GM12878 (cell line): ENCODE results near the gene SPATS2L. TPM values are rescaled to one million over a fixed set of nuclear protein-coding genes. Genes with fewer than 3 reads are reported as not detected.

Source experiments
- ATAC-seq: fragments of 200-7000 bp; cut with Tn5 transposase; 3 replicates; pipeline ENCODE4 v1.9.1; 2020; ENCODE audit warnings: mild to moderate bottlenecking, moderate library complexity
- BruUV-seq: library from RNA; stranded (reverse); fragments of 400-500 nt; replicated peaks from 2 replicates; lab custom pipeline; 2021; lab: Mats Ljungman, UMichigan
- CTCF ChIA-PET: fragments of 300-600 bp; sonication (Branson Sonifier 250); formaldehyde crosslinking; extraction: SDS; loops from one replicate; lab custom pipeline; 2021; ENCODE audit warnings: inconsistent platforms; lab: Yijun Ruan, JAX
- POLR2A ChIA-PET: fragments of 350-600 bp; formaldehyde crosslinking; extraction: SDS; loops from one replicate; lab custom pipeline; 2021; ENCODE audit warnings: inconsistent platforms; lab: Charles Lee
- RAD21 ChIA-PET: fragments of 300-600 bp; sonication (Branson Sonifier 250); formaldehyde crosslinking; loops from one replicate; lab custom pipeline; 2023; ENCODE audit warnings: antibody characterized with exemption; ENCODE audit not compliant: unreplicated experiment; lab: Charles Lee
- SMC1A ChIA-PET: fragments of 300-600 bp; sonication (Branson Sonifier 250); formaldehyde crosslinking; loops from one replicate; lab custom pipeline; 2023; ENCODE audit not compliant: unreplicated experiment, uncharacterized antibody; lab: Charles Lee
- DNase-seq: peaks from one replicate; pipeline ENCODE4 v3.0.0-alpha.2; 2011; ENCODE audit warnings: low read depth, low spot score
- FAIRE-seq: peaks from 3 replicates; lab custom pipeline; 2011; peaks lifted over from hg19 to GRCh38; lab: Jason Lieb, UNC
- H2AFZ ChIP-seq: 2 replicates; pipeline ENCODE4 v1.6.0; 2011; ENCODE audit warnings: low read depth, low read length, control low read depth; ENCODE audit not compliant: control insufficient read depth
- H3K27ac ChIP-seq: 2 replicates; pipeline ENCODE4 v1.5.1; 2011; ENCODE audit warnings: control low read depth; ENCODE audit not compliant: control insufficient read depth, insufficient read depth
- H3K27me3 ChIP-seq, 2 experiments: replicated peaks in 1 of 2; 2 replicates each; pipeline versions ENCODE4 v1.6.0 to v1.6.1; 2011; ENCODE audit warnings: low read length in 1 of 2; ENCODE audit not compliant: control insufficient read depth in 2 of 2, insufficient read depth in 2 of 2
- H3K36me3 ChIP-seq, 2 experiments: 2 replicates each; pipeline ENCODE4 v1.5.1; 2011; ENCODE audit warnings: low read length in 1 of 2; ENCODE audit not compliant: control insufficient read depth in 2 of 2, insufficient read depth in 2 of 2
- H3K4me1 ChIP-seq: 2 replicates; pipeline ENCODE4 v1.6.1; 2011; ENCODE audit warnings: mild to moderate bottlenecking, low read length, moderate library complexity, mixed read lengths; ENCODE audit not compliant: control insufficient read depth, insufficient read depth
- H3K4me2 ChIP-seq: 2 replicates; pipeline ENCODE4 v1.6.0; 2011; ENCODE audit warnings: control low read depth; ENCODE audit not compliant: control insufficient read depth, insufficient read depth
- H3K4me3 ChIP-seq: fragments of 200-600 bp; sonication (generic); 2 replicates; pipeline ENCODE4 v1.5.1; 2016
- H3K79me2 ChIP-seq: 2 replicates; pipeline ENCODE4 v1.6.0; 2011; ENCODE audit warnings: low read length; ENCODE audit not compliant: control insufficient read depth, insufficient read depth
- H3K9ac ChIP-seq: 2 replicates; pipeline ENCODE4 v1.8.0; 2011; ENCODE audit warnings: low read length, control low read depth, mixed read lengths; ENCODE audit not compliant: control insufficient read depth, insufficient read depth
- H3K9me3 ChIP-seq: replicated peaks from 3 replicates; pipeline ENCODE4 v1.5.1; 2011; ENCODE audit warnings: mild to moderate bottlenecking, low read length; ENCODE audit not compliant: control insufficient read depth, insufficient read depth
- H4K20me1 ChIP-seq: 2 replicates; pipeline ENCODE4 v1.6.0; 2011; ENCODE audit not compliant: control insufficient read depth, insufficient read depth
- BCL11A ChIP-seq: IDR thresholded peaks from 2 replicates; pipeline ENCODE4 v1.6.1; 2011; ENCODE audit warnings: low read depth, low read length
- CBX5 ChIP-seq: sonication (generic); IDR thresholded peaks from 2 replicates; pipeline ENCODE4 v1.6.1; 2016; ENCODE audit warnings: low read depth, moderate library complexity, mild to moderate bottlenecking, inconsistent platforms
- EZH2 ChIP-seq: IDR thresholded peaks from 2 replicates; pipeline ENCODE4 v1.6.1; 2012; ENCODE audit warnings: low read depth, mild to moderate bottlenecking, control low read depth, inconsistent platforms, low read length, borderline replicate concordance; ENCODE audit not compliant: control insufficient read depth
- FOS ChIP-seq: IDR thresholded peaks from 3 replicates; pipeline ENCODE4 v1.6.1; 2011; ENCODE audit warnings: borderline replicate concordance; ENCODE audit not compliant: insufficient read length; ENCODE audit errors: extremely low read depth
- KDM1A ChIP-seq: fragments of 200-600 bp; sonication (generic); IDR thresholded peaks from 2 replicates; pipeline ENCODE4 v1.6.1; 2016; ENCODE audit warnings: borderline replicate concordance
- MYB ChIP-seq: fragments of 150-350 bp; IDR thresholded peaks from 2 replicates; pipeline ENCODE4 v1.6.1; 2014; ENCODE audit warnings: mild to moderate bottlenecking, low read depth, low read length, borderline replicate concordance
- MYC ChIP-seq: IDR thresholded peaks from 2 replicates; pipeline ENCODE4 v1.6.1; 2011; ENCODE audit warnings: mild to moderate bottlenecking, low read length, moderate library complexity, inconsistent platforms; ENCODE audit not compliant: insufficient read depth, insufficient replicate concordance, insufficient read length, severe bottlenecking
- NFXL1 ChIP-seq: fragments of 450-650 bp; IDR thresholded peaks from 2 replicates; pipeline ENCODE4 v1.6.1; 2017; ENCODE audit warnings: antibody characterized with exemption, mild to moderate bottlenecking, borderline replicate concordance
- SMAD5 ChIP-seq: IDR thresholded peaks from 2 replicates; pipeline ENCODE4 v1.6.1; 2016; ENCODE audit warnings: antibody characterized with exemption, low read depth
- YBX1 ChIP-seq: fragments of 450-650 bp; IDR thresholded peaks from 2 replicates; pipeline ENCODE4 v1.6.1; 2016; ENCODE audit warnings: antibody characterized with exemption
- ZNF24 ChIP-seq: fragments of 450-650 bp; IDR thresholded peaks from 2 replicates; pipeline ENCODE4 v1.6.1; 2017; ENCODE audit warnings: antibody characterized with exemption, mild to moderate bottlenecking
- WGBS: methylation state at CpG from one replicate; pipeline ENCODE4 v1.1.6; 2016; ENCODE audit warnings: low lambda C conversion rate; ENCODE audit not compliant: insufficient replicate concordance, insufficient coverage; ENCODE audit errors: missing lambda C conversion rate; 5-methylcytosine and 5-hydroxymethylcytosine counted together
- in situ Hi-C: fragments of 300-500 bp; cut with MboI; formaldehyde crosslinking; loops from 9 replicates; pipeline ENCODE4 v1.14.3; 2018; ENCODE audit warnings: mixed read lengths
- intact Hi-C: fragments of 100-400 bp; cut with micrococcal nuclease; formaldehyde crosslinking; loops from one replicate; pipeline ENCODE4 v1.14.2; 2022; ENCODE audit not compliant: unreplicated experiment
- polyA plus RNA-seq, 11 experiments: library from polyadenylated mRNA; depleted of rRNA in 4 of 11; unstranded in 6 of 11; stranded (reverse) in 5 of 11; fragments of >200 nt; fragmentation: Nextera tagmentation in 4 of 11; fragmentation: Illumina TruSeq in 1 of 11; extraction: Ambion mirVana in 4 of 11; extraction: Trizol in 1 of 11; gene quantifications; 1 replicate in 1 of 11; 2 replicates in 10 of 11; pipeline versions ENCODE4 v1.2.1 to v1.2.3, GENCODE V29; 2011 to 2016; ENCODE audit warnings: inconsistent platforms in 2 of 11, missing spikeins in 2 of 11, low read depth in 1 of 11
- total RNA-seq, 4 experiments: library from RNA; depleted of rRNA in 3 of 4; stranded (reverse); fragments of >200 nt in 3 of 4; fragmentation: Illumina TruSeq in 1 of 4; extraction: Trizol in 1 of 4; gene quantifications; 2 replicates each; pipeline versions ENCODE4 v1.2.1 to v1.2.3, GENCODE V29; 2013 to 2021
- TF ChIP-seq, protein P1 (sequence below): fragments of 450-650 bp; IDR thresholded peaks from 2 replicates; pipeline ENCODE4 v1.6.1; 2017; ENCODE audit warnings: mild to moderate bottlenecking, moderate library complexity

SPATS2L gene
- total and polyA plus RNA-seq, 10 of the 15 experiments (the other 5 are each of a cell fraction or from before 2014, with no cell fraction given): 5.2 to 30.0 (median 20.1) TPM

DNA sequence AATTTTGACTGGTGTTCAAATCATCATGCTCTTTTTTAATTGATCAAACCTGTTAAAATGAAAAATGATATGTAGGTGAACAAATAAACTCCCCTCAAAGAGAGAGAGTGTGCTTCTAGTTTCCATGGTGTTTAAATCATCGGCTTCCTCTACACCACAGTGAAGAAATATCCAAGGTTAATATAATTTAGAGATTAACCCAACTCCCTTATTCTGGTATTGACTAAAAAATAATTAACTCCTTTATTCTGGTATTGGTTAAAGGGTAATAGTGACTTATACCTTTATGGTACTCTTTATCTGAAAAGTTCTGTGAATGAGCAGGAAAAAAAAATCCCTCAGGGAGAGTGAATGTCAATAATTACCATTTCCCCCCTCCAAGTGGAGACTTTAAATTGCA is 93.1 kb downstream of the SPATS2L start:
- H3K4me3 ChIP-seq: no peak overlapping the region
- H3K36me3 ChIP-seq: no peaks in the 10 kb centered on the region; a peak in 1 of 4 replicates
- H3K4me2 ChIP-seq: no peak overlapping the region
- intact Hi-C loops: no loop called here
- no peak for FAIRE-seq
- no peak overlapping the region for H3K9ac ChIP-seq
- ChIA-PET POLR2A (no interaction called here), RAD21 (no interaction called here)
- ATAC-seq: no peak
- H3K27ac ChIP-seq: no peak overlapping the region
- no TSS peak for BruUV-seq
- H3K9me3 ChIP-seq: no peaks in the 10 kb centered on the region
- peaks cover 2% of the 10 kb centered on the region; the same call in 1 of the 2 replicates for H3K4me1 ChIP-seq
- no peaks in the 10 kb centered on the region for H3K79me2 ChIP-seq
- TF ChIP-seq EZH2 (no peak), MYB (no peak), ZNF24 (no peak), CBX5 (no peak), MYC (no peak), YBX1 (no peak), NFXL1 (no peak), BCL11A (no peak), SMAD5 (no peak), KDM1A (no peak), FOS (no peak)
- TF ChIP-seq, protein P1, sequence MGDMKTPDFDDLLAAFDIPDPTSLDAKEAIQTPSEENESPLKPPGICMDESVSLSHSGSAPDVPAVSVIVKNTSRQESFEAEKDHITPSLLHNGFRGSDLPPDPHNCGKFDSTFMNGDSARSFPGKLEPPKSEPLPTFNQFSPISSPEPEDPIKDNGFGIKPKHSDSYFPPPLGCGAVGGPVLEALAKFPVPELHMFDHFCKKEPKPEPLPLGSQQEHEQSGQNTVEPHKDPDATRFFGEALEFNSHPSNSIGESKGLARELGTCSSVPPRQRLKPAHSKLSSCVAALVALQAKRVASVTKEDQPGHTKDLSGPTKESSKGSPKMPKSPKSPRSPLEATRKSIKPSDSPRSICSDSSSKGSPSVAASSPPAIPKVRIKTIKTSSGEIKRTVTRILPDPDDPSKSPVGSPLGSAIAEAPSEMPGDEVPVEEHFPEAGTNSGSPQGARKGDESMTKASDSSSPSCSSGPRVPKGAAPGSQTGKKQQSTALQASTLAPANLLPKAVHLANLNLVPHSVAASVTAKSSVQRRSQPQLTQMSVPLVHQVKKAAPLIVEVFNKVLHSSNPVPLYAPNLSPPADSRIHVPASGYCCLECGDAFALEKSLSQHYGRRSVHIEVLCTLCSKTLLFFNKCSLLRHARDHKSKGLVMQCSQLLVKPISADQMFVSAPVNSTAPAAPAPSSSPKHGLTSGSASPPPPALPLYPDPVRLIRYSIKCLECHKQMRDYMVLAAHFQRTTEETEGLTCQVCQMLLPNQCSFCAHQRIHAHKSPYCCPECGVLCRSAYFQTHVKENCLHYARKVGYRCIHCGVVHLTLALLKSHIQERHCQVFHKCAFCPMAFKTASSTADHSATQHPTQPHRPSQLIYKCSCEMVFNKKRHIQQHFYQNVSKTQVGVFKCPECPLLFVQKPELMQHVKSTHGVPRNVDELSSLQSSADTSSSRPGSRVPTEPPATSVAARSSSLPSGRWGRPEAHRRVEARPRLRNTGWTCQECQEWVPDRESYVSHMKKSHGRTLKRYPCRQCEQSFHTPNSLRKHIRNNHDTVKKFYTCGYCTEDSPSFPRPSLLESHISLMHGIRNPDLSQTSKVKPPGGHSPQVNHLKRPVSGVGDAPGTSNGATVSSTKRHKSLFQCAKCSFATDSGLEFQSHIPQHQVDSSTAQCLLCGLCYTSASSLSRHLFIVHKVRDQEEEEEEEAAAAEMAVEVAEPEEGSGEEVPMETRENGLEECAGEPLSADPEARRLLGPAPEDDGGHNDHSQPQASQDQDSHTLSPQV: no peak
- TF ChIP-seq, all 136 proteins: peak for 0
- ChIA-PET CTCF (no interaction called here), SMC1A (no interaction called here)
- DNase-seq: no peak
- 96% methylated on average over 1 of the region's 1 CpG for WGBS
- no peaks in the 10 kb centered on the region for H4K20me1 ChIP-seq
- in situ Hi-C loops: no loop called here
- H2AFZ ChIP-seq: no peak overlapping the region
- no peaks in the 10 kb centered on the region for H3K27me3 ChIP-seq
